Ascending aorta (tissue), 2 donors: ENCODE results near the gene CD22. TPM values are rescaled to one million over a fixed set of nuclear protein-coding genes. Genes with fewer than 3 reads are reported as not detected.

Source experiments
- DNase-seq, 2 donors: peaks; one replicate each; pipeline ENCODE4 v3.0.0-alpha.2; 2019; ENCODE audit warnings: low spot score in 2 of 2
- H3K27ac ChIP-seq, 2 donors: fragments of 200-600 bp; sonication (generic); one replicate each; pipeline ENCODE4 v1.5.1; 2016 to 2017; ENCODE audit warnings: mild to moderate bottlenecking in 1 of 2
- H3K27me3 ChIP-seq: fragments of 200-600 bp; sonication (generic); one replicate; pipeline ENCODE4 v1.5.1; 2017
- H3K36me3 ChIP-seq, 2 donors: fragments of 200-600 bp; sonication (generic); one replicate each; pipeline ENCODE4 v1.5.1; 2016
- H3K4me1 ChIP-seq, 2 donors: fragments of 200-600 bp; sonication (generic); one replicate each; pipeline ENCODE4 v1.5.1; 2016 to 2017; ENCODE audit warnings: mild to moderate bottlenecking in 1 of 2
- H3K4me3 ChIP-seq, 2 donors: fragments of 200-600 bp; sonication (generic); one replicate each; pipeline ENCODE4 v1.5.1; 2016 to 2017; ENCODE audit warnings: mild to moderate bottlenecking in 1 of 2
- H3K9me3 ChIP-seq, 2 donors: fragments of 200-600 bp; sonication (generic); one replicate each; pipeline ENCODE4 v1.5.1; 2016
- CTCF ChIP-seq, 3 experiments: fragments of 200-600 bp in 2 of 3; fragments of 450-650 bp in 1 of 3; sonication (generic) in 2 of 3; IDR thresholded peaks; one replicate each; pipeline ENCODE4 v1.5.1; 2016 to 2019; ENCODE audit warnings: antibody characterized with exemption in 3 of 3, mild to moderate bottlenecking in 1 of 3, moderate library complexity in 1 of 3
- intact Hi-C: fragments of 100-400 bp; cut with DNase I; formaldehyde crosslinking; loops from one replicate; pipeline ENCODE4 v1.15.1; 2023
- total RNA-seq: library from RNA; depleted of rRNA; stranded (reverse); fragments of >200 nt; gene quantifications from one replicate; pipeline ENCODE4 v1.1.0, GENCODE V29; 2016

CD22 gene
- total RNA-seq, 1 donor from 2014 or later = 0.75 TPM

GRCh38 chr19:35350591-35350990 is 21.6 kb downstream of the CD22 start:
- Histone ChIP-seq H3K27ac (no peak overlapping the region), H3K36me3 (no peaks in the 10 kb centered on the region), H3K27me3 (no peaks in the 10 kb centered on the region), H3K9me3 (no peaks in the 10 kb centered on the region), H3K4me1 (no peaks in the 10 kb centered on the region), H3K4me3 (no peak overlapping the region)
- no peak for TF ChIP-seq CTCF (IDR thresholded peaks at IDR 0.05)
- DNase-seq = no peak
- intact Hi-C loops = no loop called here

GRCh38 chr19:35351411-35352176 is 22.6 kb downstream of the CD22 start:
- no peak for TF ChIP-seq CTCF (IDR thresholded peaks at IDR 0.05)
- no peak for DNase-seq
- no peaks in the 10 kb centered on the region for H3K27me3 ChIP-seq

GRCh38 chr19:35352177-35352447 is 23.1 kb downstream of the CD22 start:
- no peaks in the 10 kb centered on the region for H3K9me3 ChIP-seq
- no peak overlapping the region for H3K27ac ChIP-seq
- DNase-seq = no peak
- H3K4me1 ChIP-seq = no peaks in the 10 kb centered on the region
- no peak for TF ChIP-seq CTCF (IDR thresholded peaks at IDR 0.05)
- H3K27me3 ChIP-seq = no peaks in the 10 kb centered on the region
- no peak overlapping the region for H3K4me3 ChIP-seq
- no peaks in the 10 kb centered on the region for H3K36me3 ChIP-seq
- intact Hi-C loops = no loop called here

More at GRCh38 chr19:35351411-35352176, 22.6 kb downstream of the CD22 start:
- intact Hi-C loops = no loop called here
- H3K36me3 ChIP-seq = no peaks in the 10 kb centered on the region
- H3K4me3 ChIP-seq = no peak overlapping the region
- H3K9me3 ChIP-seq = no peaks in the 10 kb centered on the region
- no peaks in the 10 kb centered on the region for H3K4me1 ChIP-seq
- H3K27ac ChIP-seq = no peak overlapping the region

GRCh38 chr19:35352448-35353304 is 23.7 kb downstream of the CD22 start:
- Histone ChIP-seq H3K9me3 (no peaks in the 10 kb centered on the region), H3K4me3 (no peak overlapping the region), H3K27ac (no peak overlapping the region), H3K4me1 (no peaks in the 10 kb centered on the region), H3K36me3 (no peaks in the 10 kb centered on the region), H3K27me3 (no peaks in the 10 kb centered on the region)
- DNase-seq = peak in 1 of 2 donors; percentile 72
- peak; percentile 26 to 53 (median 48) for TF ChIP-seq CTCF (IDR thresholded peaks at IDR 0.05)
- intact Hi-C loops = no loop called here

GRCh38 chr19:35353635-35354034 is 24.6 kb downstream of the CD22 start:
- no peaks in the 10 kb centered on the region for H3K27me3 ChIP-seq
- H3K9me3 ChIP-seq = no peaks in the 10 kb centered on the region
- H3K36me3 ChIP-seq = no peaks in the 10 kb centered on the region
- no peaks in the 10 kb centered on the region for H3K4me1 ChIP-seq
- DNase-seq = no peak
- no peak overlapping the region for H3K4me3 ChIP-seq
- intact Hi-C loops = no loop called here
- H3K27ac ChIP-seq = no peak overlapping the region
- TF ChIP-seq CTCF (IDR thresholded peaks at IDR 0.05) = no peak
